Thoracic aorta (tissue), 2 donors: ENCODE results near the gene HSD17B7. TPM values are rescaled to one million over a fixed set of nuclear protein-coding genes. Genes with fewer than 3 reads are reported as not detected.
"Not testable (repeated sequence)": the region's sequence is repeated elsewhere in the genome, so short reads cannot be mapped to it uniquely, and the experiment has no call there.

ENCODE experiments used
- ATAC-seq: fragments of 150-250 bp; one replicate; pipeline ENCODE4 v1.8.0; 2017; ENCODE audit warnings: low read depth; ENCODE audit not compliant: insufficient number of reproducible peaks, low FRiP score
- DNase-seq: peaks from one replicate; pipeline ENCODE4 v3.0.0-alpha.2; 2020; ENCODE audit warnings: low spot score
- H3K27ac ChIP-seq, 2 donors: fragments of 200-600 bp; sonication (generic); 1 replicate in 1 of 2; 2 replicates in 1 of 2; pipeline ENCODE4 v1.5.1; 2016; ENCODE audit warnings: mild to moderate bottlenecking in 2 of 2, moderate library complexity in 2 of 2
- H3K27me3 ChIP-seq: fragments of 200-600 bp; sonication (generic); replicated peaks from 2 replicates; pipeline ENCODE4 v1.6.0; 2016; ENCODE audit warnings: mild to moderate bottlenecking; ENCODE audit not compliant: insufficient read depth
- H3K36me3 ChIP-seq: fragments of 200-600 bp; sonication (generic); one replicate; pipeline ENCODE4 v1.5.1; 2016
- H3K4me1 ChIP-seq, 2 donors: fragments of 200-600 bp; sonication (generic); 1 replicate in 1 of 2; 2 replicates in 1 of 2; pipeline versions ENCODE4 v1.5.1 to v1.6.0; 2016; ENCODE audit warnings: low read depth in 2 of 2, mild to moderate bottlenecking in 1 of 2; ENCODE audit not compliant: control insufficient read depth in 1 of 2
- H3K4me3 ChIP-seq: fragments of 200-600 bp; sonication (generic); 2 replicates; pipeline ENCODE4 v1.5.1; 2016; ENCODE audit warnings: mild to moderate bottlenecking
- H3K9me3 ChIP-seq: fragments of 200-600 bp; sonication (generic); 2 replicates; pipeline ENCODE4 v1.5.1; 2016
- total RNA-seq, 2 donors: library from RNA; depleted of rRNA; stranded (reverse); fragments of >200 nt; gene quantifications; one replicate each; pipeline versions ENCODE4 v1.1.0 to v1.2.3, GENCODE V29; 2016
- TF ChIP-seq, protein P1 (sequence below): fragments of 200-600 bp; sonication (generic); IDR thresholded peaks from one replicate; pipeline ENCODE4 v1.5.1; 2019; ENCODE audit warnings: antibody characterized with exemption

Gene HSD17B7
- total RNA-seq = 10 to 100 TPM; 10.4 to 14.4 TPM

DNA sequence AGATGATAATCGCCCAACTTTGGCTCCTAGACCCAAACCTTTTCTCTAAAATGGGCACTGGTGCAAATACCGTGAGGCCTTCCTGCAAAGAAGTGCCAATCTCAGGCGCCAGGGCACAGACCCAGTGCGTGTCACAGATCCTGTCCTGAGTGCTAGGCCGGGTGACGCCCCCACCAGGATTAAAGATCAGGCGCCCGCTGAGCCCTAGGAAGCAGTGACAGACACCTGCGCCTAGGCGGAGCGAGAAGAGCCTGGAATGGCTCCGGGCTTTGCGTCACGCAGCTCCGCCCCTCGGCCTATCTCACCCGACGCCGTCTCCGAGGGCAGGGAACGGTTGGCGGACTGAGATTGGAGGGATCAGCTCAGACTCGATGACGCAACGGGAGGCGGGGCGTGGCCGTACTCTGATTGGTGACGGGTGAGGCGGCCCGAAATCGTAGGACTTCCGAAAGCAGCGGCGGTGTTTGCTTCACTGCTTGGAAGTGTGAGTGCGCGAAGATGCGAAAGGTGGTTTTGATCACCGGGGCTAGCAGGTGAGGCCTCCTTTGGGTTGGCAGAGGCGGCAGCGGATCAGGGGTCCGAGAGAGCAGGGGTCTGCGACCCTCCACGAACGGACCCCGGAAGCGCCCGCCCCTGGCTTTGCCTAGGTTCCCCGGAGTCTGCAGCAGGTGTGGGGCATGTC, at the start of gene HSD17B7:
TSS of gene HSD17B7 (plus strand) at position 400 of the 682 bp plus-strand sequence. CDS start at position 499, 99 bp downstream.
- H3K4me3 ChIP-seq = peak within 1 kb of the TSS; percentile 87
- DNase-seq (peak; percentile 35), ATAC-seq (peak; percentile 100)
- H3K9me3 ChIP-seq, H3K36me3 ChIP-seq, H3K27me3 ChIP-seq, H3K4me1 ChIP-seq: not testable (repeated sequence)
- H3K27ac ChIP-seq = peak within 1 kb of the TSS; percentile 91 to 95

GRCh38 chr1:162740755-162741154, 49.7 kb upstream of the HSD17B7 start:
- no peaks in the 10 kb centered on the region for H3K9me3 ChIP-seq
- H3K4me1 ChIP-seq = peaks cover 4 to 6% of the 10 kb centered on the region in 2 donors
- DNase-seq = no peak
- ATAC-seq = no peak
- H3K36me3 ChIP-seq = no peaks in the 10 kb centered on the region
- TF ChIP-seq, protein P1, sequence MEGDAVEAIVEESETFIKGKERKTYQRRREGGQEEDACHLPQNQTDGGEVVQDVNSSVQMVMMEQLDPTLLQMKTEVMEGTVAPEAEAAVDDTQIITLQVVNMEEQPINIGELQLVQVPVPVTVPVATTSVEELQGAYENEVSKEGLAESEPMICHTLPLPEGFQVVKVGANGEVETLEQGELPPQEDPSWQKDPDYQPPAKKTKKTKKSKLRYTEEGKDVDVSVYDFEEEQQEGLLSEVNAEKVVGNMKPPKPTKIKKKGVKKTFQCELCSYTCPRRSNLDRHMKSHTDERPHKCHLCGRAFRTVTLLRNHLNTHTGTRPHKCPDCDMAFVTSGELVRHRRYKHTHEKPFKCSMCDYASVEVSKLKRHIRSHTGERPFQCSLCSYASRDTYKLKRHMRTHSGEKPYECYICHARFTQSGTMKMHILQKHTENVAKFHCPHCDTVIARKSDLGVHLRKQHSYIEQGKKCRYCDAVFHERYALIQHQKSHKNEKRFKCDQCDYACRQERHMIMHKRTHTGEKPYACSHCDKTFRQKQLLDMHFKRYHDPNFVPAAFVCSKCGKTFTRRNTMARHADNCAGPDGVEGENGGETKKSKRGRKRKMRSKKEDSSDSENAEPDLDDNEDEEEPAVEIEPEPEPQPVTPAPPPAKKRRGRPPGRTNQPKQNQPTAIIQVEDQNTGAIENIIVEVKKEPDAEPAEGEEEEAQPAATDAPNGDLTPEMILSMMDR = no peak
- no peak overlapping the region for H3K27ac ChIP-seq
- no peaks in the 10 kb centered on the region for H3K27me3 ChIP-seq
- H3K4me3 ChIP-seq = no peak overlapping the region

GRCh38 chr1:162741574-162741973, 48.9 kb upstream of the HSD17B7 start:
- Histone ChIP-seq H3K27ac (no peak overlapping the region), H3K9me3 (no peaks in the 10 kb centered on the region), H3K4me3 (no peak overlapping the region), H3K27me3 (no peaks in the 10 kb centered on the region), H3K36me3 (no peaks in the 10 kb centered on the region), H3K4me1 (no peaks in the 10 kb centered on the region)
- DNase-seq (no peak), ATAC-seq (no peak)
- TF ChIP-seq, protein P1 = no peak

DNA sequence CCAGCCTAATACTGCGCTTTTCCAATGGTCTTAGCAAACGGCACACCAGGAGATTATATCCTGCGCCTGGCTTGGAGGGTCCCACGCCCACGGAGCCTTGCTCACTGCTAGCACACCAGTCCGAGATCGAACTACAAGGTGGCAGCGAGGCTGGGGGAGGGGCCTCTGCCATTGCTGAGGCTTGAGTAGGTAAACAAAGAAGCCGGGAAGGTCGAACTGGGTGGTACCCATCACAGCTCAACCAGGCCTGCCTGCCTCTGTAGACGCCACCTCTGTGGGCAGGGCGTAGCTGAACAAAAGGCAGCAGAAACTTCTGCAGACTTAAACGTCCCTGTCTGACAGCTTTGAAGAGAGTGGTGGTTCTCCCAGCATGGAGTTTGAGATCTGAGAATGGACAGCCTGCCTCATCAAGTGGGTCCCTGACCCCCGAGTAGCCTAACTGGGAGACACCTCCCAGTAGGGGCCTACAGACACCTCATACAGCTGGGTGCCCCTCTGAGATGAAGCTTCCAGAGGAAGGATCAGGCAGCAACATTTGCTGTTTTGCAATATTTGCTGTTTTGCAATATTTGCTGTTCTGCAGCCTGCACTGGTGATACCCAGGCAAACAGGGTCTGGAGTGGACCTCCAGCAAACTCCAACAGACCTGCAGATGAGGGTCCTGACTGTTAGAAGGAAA, 44.1 kb upstream of the HSD17B7 start:
- DNase-seq, ATAC-seq, H3K4me1 ChIP-seq: not testable (repeated sequence)

DNA sequence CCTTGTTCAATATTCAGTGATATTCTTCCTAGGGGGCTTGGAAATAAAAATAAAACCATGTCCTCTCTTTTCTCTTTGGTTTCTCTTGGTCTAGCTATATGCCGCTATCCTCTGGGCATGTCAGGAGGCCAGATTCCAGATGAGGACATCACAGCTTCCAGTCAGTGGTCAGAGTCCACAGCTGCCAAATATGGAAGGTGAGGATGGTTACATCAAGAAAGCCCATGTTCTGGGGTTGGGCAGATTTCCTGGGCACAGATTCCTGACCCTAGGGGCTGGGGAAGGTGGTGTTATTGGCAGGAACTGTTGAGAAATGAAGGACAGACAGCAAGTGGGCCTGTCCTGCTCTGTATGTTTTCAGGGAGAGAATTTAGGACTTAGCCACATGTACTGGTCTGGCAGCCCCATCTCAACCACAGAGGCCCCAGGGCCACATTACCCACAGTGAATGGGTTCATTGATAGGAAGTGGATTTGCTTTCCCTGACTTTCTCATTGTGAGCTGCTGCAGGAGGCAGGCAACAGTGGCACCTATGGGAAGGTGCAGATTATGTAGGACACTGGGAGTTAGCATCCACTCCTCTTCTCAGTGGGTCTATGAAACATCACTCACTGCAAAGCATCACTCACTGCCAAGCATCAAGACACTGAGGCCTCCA, 37.4 kb upstream of the HSD17B7 start:
- DNase-seq (no peak), ATAC-seq (no peak)
- Histone ChIP-seq H3K36me3 (peaks cover 18% of the 10 kb centered on the region), H3K27ac (no peak overlapping the region), H3K27me3 (no peaks in the 10 kb centered on the region), H3K4me1 (no peaks in the 10 kb centered on the region), H3K9me3 (no peaks in the 10 kb centered on the region), H3K4me3 (no peak overlapping the region)
- TF ChIP-seq, protein P1 = no peak

More for the DNA sequence above, 44.1 kb upstream of the HSD17B7 start:
- H3K9me3 ChIP-seq, H3K36me3 ChIP-seq, H3K27ac ChIP-seq, H3K27me3 ChIP-seq, H3K4me3 ChIP-seq: not testable (repeated sequence)

DNA sequence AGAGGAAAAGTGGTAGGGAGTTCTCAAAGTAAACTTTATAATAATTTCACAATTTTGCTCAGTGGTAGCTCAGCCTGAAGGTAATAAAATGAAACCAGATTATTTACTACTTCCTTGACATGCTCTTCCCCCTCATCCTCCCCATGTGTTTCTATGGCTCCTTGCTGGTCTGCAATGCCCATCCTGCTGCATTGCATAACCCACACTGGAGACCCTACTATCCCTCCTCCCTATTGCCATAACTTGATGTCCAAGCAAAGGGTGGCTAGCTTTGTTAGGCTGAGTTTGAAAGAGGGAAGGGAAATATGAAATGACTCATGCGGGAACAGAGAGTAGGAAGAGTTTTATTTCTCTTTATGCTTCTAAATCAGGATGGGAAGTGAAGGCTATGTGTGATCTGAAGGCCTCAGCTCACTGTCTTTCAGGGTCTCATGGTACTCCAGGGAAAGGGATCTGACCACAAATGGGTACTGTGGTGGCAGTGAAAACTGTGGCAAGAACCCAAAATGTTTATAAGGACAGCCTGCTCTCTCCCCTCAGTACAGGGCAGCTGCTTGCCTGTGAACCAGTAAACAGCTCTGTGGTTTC, 36.4 kb upstream of the HSD17B7 start:
- H3K4me3 ChIP-seq = no peak overlapping the region
- TF ChIP-seq, protein P1 = no peak
- ATAC-seq = no peak
- H3K9me3 ChIP-seq = no peaks in the 10 kb centered on the region
- H3K36me3 ChIP-seq = peaks cover 21% of the 10 kb centered on the region
- H3K4me1 ChIP-seq = no peaks in the 10 kb centered on the region
- no peak overlapping the region for H3K27ac ChIP-seq
- no peaks in the 10 kb centered on the region for H3K27me3 ChIP-seq
- DNase-seq = no peak
